NCI-H1105 (cell line): ENCODE data around the gene SLC30A2.

Experiments
- DNase-seq: peaks from one replicate; lab custom pipeline; 2025; lab: John Stamatoyannopoulos, UW

SLC30A2 gene

GRCh38 chr1:26069941-26070295, 24.0 kb upstream of the SLC30A2 start:
- no peak for DNase-seq

- DNase-seq = no peak
Observed at GRCh38 chr1:26067432-26067911, 21.6 kb upstream of the SLC30A2 start, which contains the start of gene TRIM63. TRIM63 (minus strand) TSS chr1:26067630; CDS start chr1:26067494, 136 bp downstream.

- DNase-seq = no peak
Observed at GRCh38 chr1:26066857-26067256, 20.9 kb upstream of the SLC30A2 start.

- no peak for DNase-seq
Observed at GRCh38 chr1:26066160-26066559, 20.2 kb upstream of the SLC30A2 start.

GRCh38 chr1:26064553-26064952, 18.6 kb upstream of the SLC30A2 start:
- no peak for DNase-seq

GRCh38 chr1:26060832-26061574, 15.1 kb upstream of the SLC30A2 start:
- no peak for DNase-seq

GRCh38 chr1:26059906-26060305, 14.0 kb upstream of the SLC30A2 start:
- DNase-seq = no peak

- DNase-seq = no peak
Observed at GRCh38 chr1:26058052-26058595, 12.2 kb upstream of the SLC30A2 start.

- DNase-seq = no peak
Observed at GRCh38 chr1:26057189-26057588, 11.3 kb upstream of the SLC30A2 start.

- no peak for DNase-seq
Observed at GRCh38 chr1:26055041-26055440, 9.1 kb upstream of the SLC30A2 start.

- no peak for DNase-seq
Observed at GRCh38 chr1:26053718-26054560, 8.0 kb upstream of the SLC30A2 start.

GRCh38 chr1:26050248-26050640, 4.3 kb upstream of the SLC30A2 start:
- no peak for DNase-seq

GRCh38 chr1:26049531-26050247, 3.8 kb upstream of the SLC30A2 start:
- DNase-seq = no peak

GRCh38 chr1:26047278-26047874, 1.5 kb upstream of the SLC30A2 start:
- no peak for DNase-seq

GRCh38 chr1:26046246-26047095, 553 bp upstream of the SLC30A2 start:
- DNase-seq = no peak

GRCh38 chr1:26044971-26045721, 772 bp downstream of the SLC30A2 start:
- no peak for DNase-seq

- DNase-seq = no peak
Observed at GRCh38 chr1:26044414-26044813, 1.5 kb downstream of the SLC30A2 start.

GRCh38 chr1:26043765-26044164, 2.2 kb downstream of the SLC30A2 start:
- DNase-seq = no peak

- DNase-seq = no peak
Observed at GRCh38 chr1:26041978-26042377, 3.9 kb downstream of the SLC30A2 start.

GRCh38 chr1:26041401-26041800, 4.5 kb downstream of the SLC30A2 start:
- no peak for DNase-seq
